ENCODE data around the gene NRCAM.

The NRCAM gene

GRCh38 chr7:108127461-108127860 lies 328.8 kb downstream of the NRCAM start:
- no peak for DNase-seq (ENCODE audit: low spot score in 2 of 2)
- no peaks in the 10 kb centered on the region for H3K4me1 ChIP-seq
- no peak overlapping the region for H3K4me3 ChIP-seq
- H3K27me3 ChIP-seq (ENCODE audit: low read depth), result peaks cover 11% of the 10 kb centered on the region
- H3K36me3 ChIP-seq (replicated peaks), result no peaks in the 10 kb centered on the region
- in situ Hi-C loops (cut with MboI; ENCODE audit: low sequenced_read_pairs), result loop anchor here (25.0 kb wide), 1 partner anchor 390 kb away; the partner anchor contains the start of gene CBLL1
- no peaks in the 10 kb centered on the region for H3K9me3 ChIP-seq

GRCh38 chr7:108124820-108125219 lies 331.4 kb downstream of the NRCAM start:
- no peak for DNase-seq (ENCODE audit: low spot score in 2 of 2)
- no peak overlapping the region for H3K4me3 ChIP-seq
- H3K9me3 ChIP-seq, result no peaks in the 10 kb centered on the region
- no peaks in the 10 kb centered on the region for H3K36me3 ChIP-seq (replicated peaks)
- H3K27me3 ChIP-seq (ENCODE audit: low read depth), result no peaks in the 10 kb centered on the region
- H3K4me1 ChIP-seq, result no peaks in the 10 kb centered on the region
- in situ Hi-C loops (cut with MboI; ENCODE audit: low sequenced_read_pairs), result loop anchor here (25.0 kb wide), 1 partner anchor 388 kb away; the partner anchor contains the start of gene CBLL1

- H3K9me3 ChIP-seq, result no peaks in the 10 kb centered on the region
- in situ Hi-C loops (cut with MboI; ENCODE audit: low sequenced_read_pairs), result no loop called here
- H3K27me3 ChIP-seq (ENCODE audit: low read depth), result peaks cover 2% of the 10 kb centered on the region; the same call in 1 of the 2 replicates
- H3K4me1 ChIP-seq, result no peaks in the 10 kb centered on the region
- H3K36me3 ChIP-seq (replicated peaks), result no peaks in the 10 kb centered on the region
- no peak overlapping the region for H3K4me3 ChIP-seq
- no peak for DNase-seq (ENCODE audit: low spot score in 2 of 2)
Measured at GRCh38 chr7:108122181-108122580, 334.1 kb downstream of the NRCAM start.

GRCh38 chr7:108120933-108121332 lies 335.3 kb downstream of the NRCAM start:
- Histone ChIP-seq H3K36me3 (replicated peaks) (no peaks in the 10 kb centered on the region), H3K4me1 (no peaks in the 10 kb centered on the region), H3K9me3 (no peaks in the 10 kb centered on the region), H3K27me3 (ENCODE audit: low read depth) (peaks cover 2% of the 10 kb centered on the region; the same call in 1 of the 2 replicates), H3K4me3 (no peak overlapping the region)
- no peak for DNase-seq (ENCODE audit: low spot score in 2 of 2)
- in situ Hi-C loops (cut with MboI; ENCODE audit: low sequenced_read_pairs), result no loop called here

- Histone ChIP-seq H3K36me3 (replicated peaks) (no peaks in the 10 kb centered on the region), H3K27me3 (ENCODE audit: low read depth) (peaks cover 2% of the 10 kb centered on the region; the same call in 1 of the 2 replicates), H3K4me3 (no peak overlapping the region), H3K4me1 (no peaks in the 10 kb centered on the region), H3K9me3 (no peaks in the 10 kb centered on the region)
- DNase-seq (ENCODE audit: low spot score in 2 of 2), result no peak
- in situ Hi-C loops (cut with MboI; ENCODE audit: low sequenced_read_pairs), result no loop called here
Measured at GRCh38 chr7:108120196-108120595, 336.0 kb downstream of the NRCAM start.

GRCh38 chr7:108118959-108119358 lies 337.3 kb downstream of the NRCAM start:
- H3K27me3 ChIP-seq (ENCODE audit: low read depth), result peaks cover 6% of the 10 kb centered on the region; the same call in 1 of the 2 replicates
- in situ Hi-C loops (cut with MboI; ENCODE audit: low sequenced_read_pairs), result no loop called here
- no peaks in the 10 kb centered on the region for H3K36me3 ChIP-seq (replicated peaks)
- no peak overlapping the region for H3K4me3 ChIP-seq
- H3K9me3 ChIP-seq, result no peaks in the 10 kb centered on the region
- no peak for DNase-seq (ENCODE audit: low spot score in 2 of 2)
- H3K4me1 ChIP-seq, result no peaks in the 10 kb centered on the region

GRCh38 chr7:108114117-108114841 lies 342.0 kb downstream of the NRCAM start:
- peaks cover 6% of the 10 kb centered on the region; the same call in 1 of the 2 replicates for H3K27me3 ChIP-seq (ENCODE audit: low read depth)
- H3K4me3 ChIP-seq, result no peak overlapping the region
- peak; percentile 19 to 39 for DNase-seq (ENCODE audit: low spot score in 2 of 2)
- H3K36me3 ChIP-seq (replicated peaks), result no peaks in the 10 kb centered on the region
- H3K4me1 ChIP-seq, result no peaks in the 10 kb centered on the region
- H3K9me3 ChIP-seq, result no peaks in the 10 kb centered on the region
- in situ Hi-C loops (cut with MboI; ENCODE audit: low sequenced_read_pairs), result no loop called here

- Histone ChIP-seq H3K36me3 (replicated peaks) (no peaks in the 10 kb centered on the region), H3K4me1 (no peaks in the 10 kb centered on the region), H3K4me3 (no peak overlapping the region), H3K9me3 (no peaks in the 10 kb centered on the region), H3K27me3 (ENCODE audit: low read depth) (peaks cover 6% of the 10 kb centered on the region; the same call in 1 of the 2 replicates)
- in situ Hi-C loops (cut with MboI; ENCODE audit: low sequenced_read_pairs), result no loop called here
- DNase-seq (ENCODE audit: low spot score in 2 of 2), result no peak
Measured at GRCh38 chr7:108112683-108113082, 343.6 kb downstream of the NRCAM start.

- in situ Hi-C loops (cut with MboI; ENCODE audit: low sequenced_read_pairs), result no loop called here
Measured at GRCh38 chr7:108109221-108109908, 346.9 kb downstream of the NRCAM start.

GRCh38 chr7:108108131-108108530 lies 348.1 kb downstream of the NRCAM start:
- DNase-seq (ENCODE audit: low spot score in 2 of 2), result no peak
- Histone ChIP-seq H3K36me3 (replicated peaks) (no peaks in the 10 kb centered on the region), H3K4me1 (no peaks in the 10 kb centered on the region), H3K27me3 (ENCODE audit: low read depth) (no peaks in the 10 kb centered on the region), H3K9me3 (no peaks in the 10 kb centered on the region), H3K4me3 (no peak overlapping the region)
- in situ Hi-C loops (cut with MboI; ENCODE audit: low sequenced_read_pairs), result no loop called here

More at GRCh38 chr7:108109221-108109908, 346.9 kb downstream of the NRCAM start:
- no peaks in the 10 kb centered on the region for H3K9me3 ChIP-seq
- H3K27me3 ChIP-seq (ENCODE audit: low read depth), result no peaks in the 10 kb centered on the region
- peak in 1 of 2 experiments; percentile 20 for DNase-seq (ENCODE audit: low spot score in 2 of 2)
- no peaks in the 10 kb centered on the region for H3K36me3 ChIP-seq (replicated peaks)
- H3K4me3 ChIP-seq, result no peak overlapping the region
- H3K4me1 ChIP-seq, result no peaks in the 10 kb centered on the region

GRCh38 chr7:108104324-108104723 lies 351.9 kb downstream of the NRCAM start:
- Histone ChIP-seq H3K27me3 (ENCODE audit: low read depth) (no peaks in the 10 kb centered on the region), H3K9me3 (no peaks in the 10 kb centered on the region), H3K4me1 (no peaks in the 10 kb centered on the region), H3K4me3 (no peak overlapping the region), H3K36me3 (replicated peaks) (no peaks in the 10 kb centered on the region)
- no peak for DNase-seq (ENCODE audit: low spot score in 2 of 2)
- in situ Hi-C loops (cut with MboI; ENCODE audit: low sequenced_read_pairs), result no loop called here

GRCh38 chr7:108103558-108104298 lies 352.5 kb downstream of the NRCAM start:
- no peaks in the 10 kb centered on the region for H3K36me3 ChIP-seq (replicated peaks)
- H3K27me3 ChIP-seq (ENCODE audit: low read depth), result 0 out of 2 replicates have a peak, but pooled peaks cover under 1% of the 10 kb centered on the region
- no peak overlapping the region for H3K4me3 ChIP-seq
- H3K9me3 ChIP-seq, result no peaks in the 10 kb centered on the region
- no peak for DNase-seq (ENCODE audit: low spot score in 2 of 2)
- H3K4me1 ChIP-seq, result no peaks in the 10 kb centered on the region
- in situ Hi-C loops (cut with MboI; ENCODE audit: low sequenced_read_pairs), result no loop called here

- H3K4me3 ChIP-seq, result no peak overlapping the region
- no peaks in the 10 kb centered on the region for H3K9me3 ChIP-seq
- H3K36me3 ChIP-seq (replicated peaks), result no peaks in the 10 kb centered on the region
- DNase-seq (ENCODE audit: low spot score in 2 of 2), result no peak
- in situ Hi-C loops (cut with MboI; ENCODE audit: low sequenced_read_pairs), result no loop called here
- no peaks in the 10 kb centered on the region for H3K4me1 ChIP-seq
- H3K27me3 ChIP-seq (ENCODE audit: low read depth), result 0 out of 2 replicates have a peak, but pooled peaks cover 3% of the 10 kb centered on the region
Measured at GRCh38 chr7:108102671-108103312, 353.4 kb downstream of the NRCAM start.

Data from HAP-1 (cell line).